Stimulated activated CD8-positive, alpha-beta memory T cell treated with anti-CD3 and anti-CD28 coated beads, Interleukin-2, amount 100 ng/mL, for 48 hours (primary cell): ENCODE data around the gene USP10.

Source experiments
- DNase-seq, 2 donors: peaks; one replicate each; pipeline ENCODE4 v3.0.0-alpha.2; 2020; ENCODE audit warnings: low read depth in 2 of 2

The USP10 gene

DNA sequence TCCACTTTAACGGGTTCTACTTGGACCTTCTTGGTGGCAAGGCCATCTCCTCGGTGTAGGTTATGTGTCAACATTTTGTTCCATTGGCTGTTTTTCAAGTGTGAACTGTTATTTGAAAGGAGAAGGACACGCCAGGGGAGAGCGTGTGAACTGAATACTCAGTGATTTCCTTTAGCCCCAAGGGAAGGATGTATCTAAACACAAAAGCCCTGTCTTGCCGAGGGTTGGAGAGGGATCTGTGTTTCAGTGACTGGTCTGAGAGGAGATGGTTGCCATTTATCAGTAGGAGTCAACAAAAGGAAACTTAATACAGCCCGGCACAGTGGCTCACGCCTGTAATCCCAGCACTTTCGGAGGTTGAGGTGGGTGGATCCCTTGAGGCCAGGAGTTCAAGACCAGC is 50.0 kb downstream of the USP10 start:
- no peak for DNase-seq

DNA sequence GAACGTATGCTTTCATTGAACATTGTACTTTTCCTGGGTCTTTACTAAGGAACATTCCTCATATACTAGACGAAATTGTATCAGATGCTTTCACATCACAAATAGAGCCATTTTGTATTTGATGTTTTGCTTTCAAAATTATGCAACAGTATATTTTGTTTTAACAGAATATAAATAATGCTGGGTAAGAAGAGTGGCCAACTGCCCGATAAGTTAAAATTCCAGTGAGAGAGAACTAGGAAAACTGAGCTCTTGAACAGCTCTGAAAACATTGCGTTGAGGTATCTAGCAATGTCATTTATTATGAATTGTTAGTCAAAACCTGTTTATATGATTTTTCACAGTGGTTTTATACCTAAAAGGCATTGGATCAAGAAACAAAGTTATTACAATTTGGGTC is 50.8 kb downstream of the USP10 start:
- no peak for DNase-seq

GRCh38 chr16:84751241-84751640 is 51.4 kb downstream of the USP10 start:
- no peak for DNase-seq

DNA sequence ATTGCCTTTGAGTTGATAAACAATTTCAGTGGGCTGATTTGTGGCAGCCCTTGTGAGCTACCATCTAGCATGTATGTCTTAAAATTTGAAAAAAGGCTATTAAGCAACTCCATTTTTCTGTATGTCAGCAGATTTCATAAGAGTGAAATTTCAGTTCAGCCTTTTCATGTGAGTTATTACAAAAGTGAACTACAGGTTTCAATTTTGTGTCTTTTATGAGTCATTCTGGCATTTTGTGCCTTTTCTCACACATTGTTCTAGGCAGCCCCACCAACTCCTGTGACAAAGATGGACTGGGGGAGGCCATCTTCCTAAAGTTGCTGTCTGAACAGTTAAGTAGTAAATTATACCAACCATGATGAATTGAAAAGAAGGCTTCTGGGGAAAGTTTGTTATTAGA is 52.1 kb downstream of the USP10 start:
- DNase-seq, result no peak

DNA sequence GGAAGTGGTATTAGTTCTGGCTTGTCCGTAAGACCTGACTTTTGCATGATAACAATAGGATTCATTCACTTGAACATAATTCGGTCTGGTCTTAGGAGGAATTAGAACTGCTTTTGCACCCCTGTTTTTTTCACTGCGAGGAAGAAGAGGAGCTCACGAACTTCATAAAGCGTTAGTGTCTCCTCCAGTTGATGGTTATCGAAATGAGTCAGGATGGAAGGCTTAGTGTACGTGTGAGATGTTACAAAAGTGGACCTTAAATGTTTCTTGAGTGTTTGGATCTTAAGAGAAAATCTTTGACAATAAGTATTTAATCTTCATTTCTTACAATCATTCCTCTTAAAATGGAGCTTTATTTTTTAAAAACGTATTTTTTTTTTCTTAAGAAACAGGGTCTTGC is 52.8 kb downstream of the USP10 start:
- DNase-seq, result no peak

GRCh38 chr16:84753412-84754326 is 53.9 kb downstream of the USP10 start:
- no peak for DNase-seq

GRCh38 chr16:84754353-84754856 is 54.6 kb downstream of the USP10 start:
- DNase-seq, result no peak

GRCh38 chr16:84754956-84755672 is 55.3 kb downstream of the USP10 start:
- DNase-seq, result no peak

- DNase-seq, result no peak
Measured at GRCh38 chr16:84756830-84757229, 57.0 kb downstream of the USP10 start.

- DNase-seq, result no peak
Measured at GRCh38 chr16:84758627-84759026, 58.8 kb downstream of the USP10 start.

DNA sequence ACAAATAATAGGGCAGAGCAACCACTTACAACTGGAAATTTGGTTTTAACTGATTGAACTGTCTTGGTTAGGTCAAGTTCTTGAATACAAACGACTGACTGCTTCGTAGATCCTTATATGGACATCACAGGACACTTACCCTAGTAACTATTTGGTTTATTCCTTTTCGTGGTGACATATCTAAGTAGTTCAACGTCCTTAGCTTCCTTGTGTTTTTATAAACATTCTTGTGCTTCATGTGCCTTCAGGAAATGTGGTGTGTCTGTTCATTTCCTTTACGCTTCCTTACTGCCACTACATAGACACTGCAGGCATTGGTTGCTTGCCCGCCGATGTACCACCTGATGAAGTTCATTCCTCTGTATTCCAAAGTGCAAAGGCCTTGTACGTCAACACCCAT is 59.3 kb downstream of the USP10 start:
- DNase-seq, result no peak

DNA sequence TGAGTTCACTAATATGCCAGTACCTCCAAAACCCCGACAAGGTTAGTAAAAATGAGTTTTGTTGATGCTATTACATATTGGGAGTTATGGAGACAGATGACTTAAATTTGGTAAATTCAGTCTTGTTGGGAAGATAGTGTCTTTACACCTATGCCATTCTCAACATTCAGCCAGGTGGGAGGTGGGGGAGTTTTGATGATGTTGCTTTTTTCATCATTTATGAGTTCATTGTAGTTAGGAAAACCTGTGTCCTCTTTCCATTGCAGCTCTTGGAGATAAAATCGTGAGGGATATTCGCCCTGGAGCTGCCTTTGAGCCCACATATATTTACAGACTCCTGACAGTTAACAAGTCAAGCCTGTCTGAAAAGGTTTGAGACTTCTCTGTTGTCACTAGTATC is 60.1 kb downstream of the USP10 start:
- no peak for DNase-seq

GRCh38 chr16:84761448-84762368 is 61.9 kb downstream of the USP10 start:
- no peak for DNase-seq

GRCh38 chr16:84763164-84763563 is 63.4 kb downstream of the USP10 start:
- DNase-seq, result no peak

DNA sequence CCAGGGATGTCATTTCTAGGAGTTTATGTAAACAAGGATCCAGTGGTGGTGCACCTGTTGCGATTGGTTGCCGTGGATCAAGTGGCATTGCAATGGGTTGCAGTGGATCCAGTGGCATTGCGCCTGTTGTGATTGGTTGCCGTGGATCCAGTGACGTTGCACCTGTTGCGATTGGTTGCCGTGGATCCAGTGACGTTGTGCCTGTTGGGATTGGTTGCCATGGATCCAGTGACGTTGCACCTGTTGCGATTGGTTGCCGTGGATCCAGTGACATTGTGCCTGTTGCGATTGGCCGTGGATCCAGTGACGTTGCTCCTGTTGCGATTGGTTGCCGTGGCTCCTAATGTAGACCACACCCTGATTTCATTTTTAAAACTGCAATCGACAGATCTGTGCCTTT is 63.8 kb downstream of the USP10 start:
- no peak for DNase-seq

DNA sequence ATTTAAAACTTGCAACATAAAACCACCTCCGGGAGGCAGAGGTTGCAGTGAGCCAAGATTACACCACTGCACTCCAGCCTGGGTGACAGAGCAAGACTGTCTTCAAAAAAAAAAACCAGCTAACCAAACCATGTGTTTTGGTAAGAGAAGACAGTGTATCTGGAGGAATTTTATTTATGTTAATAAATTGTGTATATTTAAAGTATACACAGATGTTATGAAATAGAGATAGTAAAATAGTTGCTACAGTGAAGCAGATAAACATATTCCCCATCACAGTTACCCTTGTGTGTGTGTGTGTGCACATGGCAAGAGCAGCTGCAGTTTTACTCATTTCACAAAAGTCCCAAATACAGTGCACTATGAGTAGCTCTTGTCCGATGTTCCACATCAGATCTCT is 65.2 kb downstream of the USP10 start:
- no peak for DNase-seq

DNA sequence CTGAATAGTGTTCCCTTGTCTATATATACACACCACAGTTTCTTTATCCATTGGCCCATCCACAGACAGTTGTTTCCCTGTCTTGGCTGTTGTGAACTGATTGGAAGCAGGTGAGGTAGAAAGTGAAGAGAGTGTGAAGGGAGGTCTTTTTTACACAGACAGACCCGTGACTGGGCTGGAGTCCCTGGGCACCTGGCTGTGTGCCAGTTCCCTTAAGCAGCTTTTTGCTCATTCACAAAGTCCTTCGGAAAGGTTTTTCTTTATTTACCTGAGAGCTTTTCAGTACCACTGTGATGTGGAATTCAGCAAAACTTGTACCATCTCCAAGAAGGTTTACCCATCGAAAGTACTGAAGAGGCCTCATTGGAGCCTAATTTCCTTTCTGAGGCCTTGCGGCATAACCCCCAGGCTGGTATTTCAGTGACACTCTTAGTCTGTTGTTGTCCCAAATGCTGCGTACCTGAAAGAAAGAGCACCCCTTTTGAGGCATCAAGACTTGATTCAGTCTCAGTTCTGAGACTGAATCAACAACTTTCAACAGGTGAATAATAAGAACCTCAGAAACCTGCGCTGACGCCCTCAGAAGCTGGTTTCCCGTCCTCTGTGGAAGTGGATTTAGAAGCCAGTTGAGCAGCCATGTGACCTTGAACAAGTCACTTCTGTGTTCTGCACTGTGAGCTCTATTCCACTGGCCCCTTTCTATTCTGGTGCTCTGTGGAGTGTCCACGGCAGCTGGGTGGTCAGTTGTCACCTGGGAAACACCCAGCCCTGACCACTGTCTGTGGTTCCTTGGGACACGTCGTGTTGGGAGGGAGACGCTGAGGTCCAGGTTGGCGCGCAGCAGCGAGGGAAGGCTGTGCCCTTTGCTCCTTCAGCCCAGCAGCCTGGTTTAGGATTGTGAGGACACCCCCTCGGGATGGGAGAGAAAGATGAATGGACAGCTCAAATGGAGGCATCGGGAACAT is 66.1 kb downstream of the USP10 start:
- DNase-seq, result no peak

- DNase-seq, result no peak
Measured at GRCh38 chr16:84766978-84767773, 67.4 kb downstream of the USP10 start.

DNA sequence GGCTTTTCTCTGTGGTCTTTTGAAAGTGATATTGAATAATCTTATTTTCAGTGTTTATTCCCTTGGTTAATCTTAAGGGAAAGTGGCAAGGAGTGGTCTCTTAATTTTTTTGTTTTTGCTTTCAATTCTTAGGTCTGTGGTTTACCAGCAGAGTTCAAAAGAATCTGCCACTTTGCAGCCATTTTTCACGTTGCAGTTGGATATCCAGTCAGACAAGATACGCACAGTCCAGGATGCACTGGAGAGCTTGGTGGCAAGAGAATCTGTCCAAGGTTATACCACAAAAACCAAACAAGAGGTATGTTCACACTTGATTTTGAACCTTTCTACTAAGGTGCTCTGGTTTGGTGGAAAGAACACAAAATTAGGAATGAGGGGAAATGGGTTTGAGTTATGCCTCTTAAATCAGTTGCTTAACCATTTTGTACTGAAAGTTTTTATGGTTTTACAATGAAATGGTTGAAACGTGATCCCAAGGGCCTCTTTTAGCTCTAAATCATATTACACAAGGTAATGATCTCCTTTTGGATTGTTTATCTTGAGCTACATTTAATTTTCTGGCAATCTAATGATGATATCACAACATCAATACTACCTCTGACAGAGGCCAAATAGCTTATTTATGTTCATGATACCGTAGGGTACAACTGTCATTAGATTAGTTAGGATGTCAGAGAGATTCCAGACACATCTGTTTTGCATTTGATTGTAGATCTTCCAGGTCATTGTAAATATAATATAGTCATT is 68.4 kb downstream of the USP10 start:
- DNase-seq, result no peak
